ENCODE data around the gene PSME2. TPM values are rescaled to one million over a fixed set of nuclear protein-coding genes. Genes with fewer than 3 reads are reported as not detected.
"Not testable (repeated sequence)": the region's sequence is repeated elsewhere in the genome, so short reads cannot be mapped to it uniquely, and the experiment has no call there.

The PSME2 gene
- total and polyA plus RNA-seq, 9 of the 15 experiments (the other 6 are each of a cell fraction or from before 2014, with no cell fraction given), result 111 to 579 (median 159) TPM

GRCh38 chr14:24106672-24107271 is 39.6 kb downstream of the PSME2 start (continued):
- no peak for TF ChIP-seq THRA (IDR thresholded peaks at IDR 0.05)

GRCh38 chr14:24105609-24106239 is 40.7 kb downstream of the PSME2 start:
- H3K27ac ChIP-seq (ENCODE audit: extremely low read depth, low read depth, low read length); FAIRE-seq; H3K4me3 ChIP-seq; H3K4me2 ChIP-seq (ENCODE audit: insufficient read depth, low read length); BruUV-seq (replicated peaks); H3K79me2 ChIP-seq (ENCODE audit: control insufficient read depth, insufficient read depth, low read length); CTCF ChIA-PET (ENCODE audit: low intra/inter-chr PET ratio); H3K9me3 ChIP-seq (replicated peaks; ENCODE audit: control insufficient read depth, insufficient read depth, low read depth, low read length); H3K9ac ChIP-seq (ENCODE audit: insufficient read depth in 1 of 2, low read depth in 2 of 2, low read length in 2 of 2); DNase-seq (ENCODE audit: extremely low read depth in 1 of 4, low spot score in 3 of 4); H3K9me1 ChIP-seq (ENCODE audit: control insufficient read depth, insufficient read depth, low read length); ATAC-seq; in situ Hi-C loops (cut with MboI); H2AFZ ChIP-seq (ENCODE audit: low read depth, low read length); H3K27me3 ChIP-seq (ENCODE audit: control insufficient read depth in 2 of 2, insufficient read depth in 2 of 2, low read length in 2 of 2); H4K20me1 ChIP-seq (replicated peaks; ENCODE audit: control insufficient read depth, insufficient read depth, low read length); H3K4me1 ChIP-seq (replicated peaks in 1 of 2; ENCODE audit: control insufficient read depth in 2 of 2, insufficient read depth in 2 of 2, low read length in 2 of 2): not testable (repeated sequence)
- H3K36me3 ChIP-seq (ENCODE audit: control insufficient read depth, insufficient read depth, low read length), result peaks cover 22% of the 10 kb centered on the region; the same call in 2 of the 3 replicates
- POLR2A ChIA-PET, result interaction anchor here (0.7 to 4.8 kb wide), 3 partner anchors 8 to 15 kb away, joined by 3 to 29 read pairs (median 11); partner anchors contain the start of genes DCAF11, NRL and PCK2
- intact Hi-C loops (cut with micrococcal nuclease), result loop anchor here (5.0 kb wide), 1 partner anchor 208 kb away; no protein-coding TSS in a partner anchor
- WGBS (ENCODE audit: insufficient coverage, low coverage, missing lambda C conversion rate), result 76% methylated on average over 7 of the region's 8 CpGs

Measured in K562 (cell line).